Measurements from ENCODE around the gene DLGAP1.

- TF ChIP-seq CTCF (conservative IDR thresholded peaks at IDR 0.05; ENCODE audit: low read depth, low read length) (no peak), SMC3 (IDR thresholded peaks at IDR 0.05; ENCODE audit: low read depth, low read length) (no peak), RCOR1 (IDR thresholded peaks at IDR 0.05; ENCODE audit: insufficient replicate concordance, low read length) (no peak)
These were observed 102.2 kb downstream of the DLGAP1 start for GRCh38 chr18:4352746-4353551.
